GM13976 (cell line): ENCODE data around the gene TCF3.
"Not testable (repeated sequence)": the region's sequence is repeated elsewhere in the genome, so short reads cannot be mapped to it uniquely, and the experiment has no call there.

Experiments
- DNase-seq: peaks from one replicate; pipeline ENCODE4 v3.0.0; 2012; ENCODE audit warnings: low spot score
- CTCF ChIP-seq: IDR thresholded peaks from 2 replicates; pipeline ENCODE4 v1.5.1; 2012; ENCODE audit warnings: borderline replicate concordance, mild to moderate bottlenecking; ENCODE audit not compliant: insufficient read depth; ENCODE audit errors: extremely low read depth, missing control alignments, control extremely low read depth
- in situ Hi-C: fragments of 300-500 bp; cut with MboI; formaldehyde crosslinking; loops from one replicate; pipeline ENCODE4 v1.12.0; 2022; ENCODE audit warnings: low sequenced_read_pairs, mixed read lengths, inconsistent platforms; ENCODE audit not compliant: unreplicated experiment

Gene TCF3

DNA sequence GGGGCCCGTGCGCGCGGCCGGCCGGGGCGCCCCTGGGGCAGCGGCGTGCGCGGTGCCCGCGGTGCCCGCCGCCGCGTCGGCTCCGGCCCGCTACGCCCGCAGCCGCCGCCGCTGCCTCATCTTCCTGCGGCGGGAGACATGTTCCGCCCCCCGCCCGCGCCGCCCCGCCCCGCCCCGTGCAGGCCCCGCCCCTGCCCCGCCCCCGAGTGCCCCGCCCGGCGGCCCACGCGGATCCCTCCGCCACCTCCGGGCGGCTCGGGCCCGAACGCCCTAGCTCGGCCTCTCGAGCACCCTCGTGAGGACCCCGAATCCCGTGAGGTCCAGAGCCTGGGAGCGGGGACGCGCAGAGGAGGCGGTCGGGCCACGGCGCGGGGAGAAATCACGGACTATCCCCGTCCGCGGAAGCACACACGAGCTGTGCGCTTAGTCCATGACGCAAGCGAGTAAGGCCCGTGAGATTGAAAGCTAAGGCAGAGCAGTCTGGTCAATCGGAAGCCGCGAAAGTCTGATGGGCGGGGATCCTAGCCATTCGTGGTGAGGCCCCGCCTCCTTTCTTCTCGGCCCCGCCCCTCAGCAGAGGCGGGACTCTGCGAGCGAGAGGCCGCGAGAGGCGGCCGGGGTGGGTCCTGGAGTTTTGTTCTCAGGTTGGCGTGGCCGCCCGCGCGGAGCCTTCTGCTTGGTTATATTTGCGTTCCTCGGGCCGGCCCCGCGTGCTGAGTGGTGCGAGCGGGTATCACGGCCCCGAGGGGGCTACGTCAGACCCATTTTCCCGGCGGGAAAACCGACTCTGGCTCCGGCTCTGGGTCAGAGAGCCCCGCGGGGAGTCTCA, at the start of gene TCF3:
TSS of gene TCF3 (minus strand) at position 145 of the 829 bp plus-strand sequence. CDS start 2,367 bp downstream, outside the sequence.
- in situ Hi-C loops = no loop called here
- TF ChIP-seq CTCF = no peak
- DNase-seq = peak; percentile 99

- peak; percentile 36 for DNase-seq
- no peak for TF ChIP-seq CTCF
- in situ Hi-C loops = no loop called here
Observed at GRCh38 chr19:1700733-1701663, 48.6 kb upstream of the TCF3 start.

DNA sequence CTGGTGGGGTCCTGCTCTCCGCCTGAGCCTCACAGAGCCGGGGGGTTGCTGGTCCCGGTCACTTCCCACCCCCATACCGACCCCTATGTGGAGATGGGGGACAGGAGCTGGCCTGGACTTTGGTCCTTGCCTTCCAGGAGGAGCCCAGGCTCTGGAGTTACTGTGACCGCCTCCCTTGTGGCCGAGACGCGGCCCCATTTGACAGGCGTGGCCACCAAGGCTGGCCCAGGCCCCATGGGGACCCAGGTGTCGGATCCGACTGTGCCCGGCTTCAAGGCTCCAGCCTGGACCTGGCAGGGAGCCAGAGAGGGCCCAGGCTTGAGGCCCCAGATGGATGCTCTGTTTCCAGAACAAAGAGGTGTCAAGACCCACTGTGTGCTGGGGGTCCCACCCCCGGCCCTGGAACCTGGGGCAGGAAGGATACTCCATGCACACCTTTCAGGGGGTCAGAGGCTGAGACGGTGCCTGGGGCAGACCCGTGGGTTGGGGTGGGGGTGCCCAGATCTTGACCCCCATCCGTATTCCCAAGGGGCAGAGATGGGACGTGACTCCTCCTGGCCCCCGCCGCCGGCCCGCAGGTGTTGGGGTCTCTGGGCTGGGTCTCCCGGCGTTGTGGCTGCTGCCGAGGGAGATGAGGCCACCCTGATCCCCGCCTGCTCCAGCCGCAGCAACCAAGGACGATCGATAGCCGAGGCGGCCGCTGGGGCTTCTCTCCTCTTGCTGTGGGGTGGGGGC, 47.8 kb upstream of the TCF3 start:
- no peak for DNase-seq
- TF ChIP-seq CTCF = no peak
- in situ Hi-C loops = no loop called here

DNA sequence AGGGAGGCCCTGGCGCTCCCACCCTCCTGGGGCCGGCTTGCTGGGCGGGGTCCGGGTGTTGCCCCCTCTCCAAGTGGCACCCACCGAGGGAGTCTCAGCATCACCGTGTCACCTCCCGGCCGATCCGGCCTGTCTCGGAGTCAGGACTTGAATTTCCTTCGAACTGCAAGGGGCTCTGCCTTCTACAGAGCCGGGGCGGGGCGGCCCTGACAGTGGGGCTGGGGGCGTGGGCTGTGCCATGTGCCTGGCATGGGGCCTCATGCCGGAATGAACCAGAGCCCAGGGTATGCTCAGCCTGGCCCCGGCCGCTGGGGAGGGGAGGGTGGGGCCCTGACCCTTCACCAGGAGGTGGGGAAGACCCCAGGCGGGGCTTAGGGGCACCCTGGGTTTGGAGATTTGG, 47.0 kb upstream of the TCF3 start:
- TF ChIP-seq CTCF = no peak
- in situ Hi-C loops = no loop called here
- peak; percentile 20 for DNase-seq

DNA sequence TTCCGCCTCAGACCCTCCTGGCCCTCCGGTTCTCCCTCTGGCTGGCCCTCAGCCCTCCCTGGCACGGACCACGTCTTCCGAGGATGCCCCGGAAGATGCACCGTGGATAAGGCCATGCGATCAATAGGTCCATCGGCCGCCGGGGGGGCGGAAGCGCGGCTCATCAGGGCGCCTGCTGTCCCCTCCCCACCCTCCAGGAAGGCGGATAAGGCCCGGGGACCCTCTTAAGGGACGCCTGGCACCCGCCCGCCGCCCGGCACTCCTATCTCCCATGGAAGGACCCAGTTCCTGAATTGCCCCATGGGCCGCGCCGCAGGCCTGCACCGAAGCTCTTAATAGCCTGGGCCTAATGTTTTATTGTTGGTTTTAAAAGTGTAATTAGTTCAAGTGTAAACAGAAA, 46.2 kb upstream of the TCF3 start:
- no peak for TF ChIP-seq CTCF
- peak; percentile 19 for DNase-seq
- in situ Hi-C loops = no loop called here

DNA sequence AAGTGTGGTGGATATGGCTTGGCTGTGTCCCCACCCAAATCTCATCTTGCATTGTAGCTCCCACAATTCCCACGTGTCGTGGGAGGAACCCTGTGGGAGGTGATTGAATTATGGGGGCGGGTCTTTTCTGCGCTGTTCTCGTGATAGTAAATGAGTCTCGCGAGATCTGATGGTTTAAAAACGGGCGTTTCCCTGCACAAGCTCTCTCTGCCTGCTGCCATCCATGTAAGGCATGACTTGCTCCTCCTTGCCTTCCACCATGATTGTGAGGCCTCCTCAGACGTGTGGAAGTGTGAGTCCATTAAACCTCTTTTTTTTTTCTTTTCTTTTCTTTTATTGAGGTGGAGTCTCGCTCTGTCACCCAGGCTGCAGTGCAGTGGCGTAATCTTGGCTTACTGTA, 43.1 kb upstream of the TCF3 start:
- DNase-seq, in situ Hi-C loops: not testable (repeated sequence)
